GM21717 (cell line): ENCODE results near the gene CFAP73.
"Not testable (repeated sequence)": the region's sequence is repeated elsewhere in the genome, so short reads cannot be mapped to it uniquely, and the experiment has no call there.

Source experiments
- ATAC-seq: cut with Tn5 transposase; IDR thresholded peaks from one replicate; pipeline ENCODE4 v1.9.1; 2021; ENCODE audit warnings: mild to moderate bottlenecking, moderate library complexity; ENCODE audit not compliant: unreplicated experiment

Gene CFAP73

DNA sequence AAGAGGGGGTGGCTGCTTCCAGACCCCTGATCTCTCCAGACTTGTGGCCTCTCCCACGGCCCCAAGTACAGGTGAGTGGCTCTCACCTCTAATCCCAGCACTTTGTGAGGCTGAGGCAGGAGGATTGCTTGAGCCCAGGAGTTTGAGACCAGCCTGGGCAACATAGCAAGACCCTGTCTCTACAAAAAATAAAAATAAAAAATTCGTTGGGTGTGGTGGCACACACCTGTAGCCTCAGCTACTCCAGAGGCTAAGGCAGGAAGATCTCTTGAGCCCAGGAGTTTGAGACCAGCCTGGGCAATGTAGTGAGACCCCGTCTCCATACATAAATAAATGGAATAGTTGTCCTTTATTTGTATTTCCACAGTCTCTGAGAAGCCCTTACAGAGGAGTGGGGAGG, 7.8 kb upstream of the CFAP73 start:
- ATAC-seq, result not testable (repeated sequence)

DNA sequence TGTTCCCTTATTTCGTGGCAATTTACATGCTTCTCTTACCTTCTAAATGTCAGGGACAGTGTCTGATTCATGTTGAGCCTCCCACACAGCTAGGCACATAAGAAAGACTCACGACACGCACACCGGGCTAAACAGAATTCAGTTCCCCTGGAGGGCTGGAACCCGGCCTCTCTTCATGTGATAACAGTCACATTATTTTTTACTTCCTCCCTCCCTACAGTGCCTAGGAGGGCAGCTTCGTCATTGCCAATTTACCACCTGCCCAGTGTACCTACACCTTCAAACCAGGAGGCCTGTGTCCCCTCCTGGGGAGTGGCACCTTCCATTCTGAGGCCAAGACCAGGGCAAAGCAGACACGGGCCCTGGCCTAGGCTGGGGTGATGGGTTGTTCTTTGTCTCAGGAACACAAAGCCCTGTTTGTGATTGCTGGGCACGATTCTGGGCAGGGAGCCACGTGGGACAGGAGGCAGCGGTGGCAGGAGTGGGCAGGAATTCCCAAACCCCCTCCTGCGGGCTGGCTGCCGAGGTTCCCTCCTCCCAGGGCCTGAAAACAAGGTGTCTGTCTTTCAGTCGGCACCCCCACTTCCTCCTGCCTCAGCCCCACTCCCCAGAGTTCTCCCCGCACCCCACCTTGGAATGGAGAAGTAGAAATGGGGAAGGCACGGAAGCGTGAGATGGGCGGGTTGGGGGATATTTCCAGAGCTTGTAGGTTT, 7.2 kb upstream of the CFAP73 start:
- ATAC-seq, result no peak

DNA sequence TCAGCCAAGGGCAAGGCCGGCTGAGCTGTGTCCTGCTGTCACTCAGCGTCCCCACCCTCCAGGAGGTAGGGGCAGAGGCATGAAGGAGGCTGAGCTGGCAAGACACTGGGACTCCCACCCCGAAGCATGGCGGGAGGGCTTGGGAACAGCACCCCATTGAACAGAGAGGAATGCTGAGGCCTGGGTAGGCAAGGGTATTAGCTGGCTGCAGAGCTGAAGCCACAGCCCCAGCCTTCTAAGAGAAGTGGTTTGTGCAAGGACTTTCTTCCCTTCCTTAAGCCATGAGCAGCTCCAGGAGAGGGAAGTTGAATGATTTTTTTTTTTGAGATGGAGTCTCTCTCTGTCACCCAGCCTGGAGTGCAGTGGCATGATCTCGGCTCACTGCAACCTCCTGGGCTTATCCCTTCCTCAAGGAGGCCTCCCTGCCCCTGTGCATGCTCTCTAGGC, 6.6 kb upstream of the CFAP73 start:
- ATAC-seq, result no peak

DNA sequence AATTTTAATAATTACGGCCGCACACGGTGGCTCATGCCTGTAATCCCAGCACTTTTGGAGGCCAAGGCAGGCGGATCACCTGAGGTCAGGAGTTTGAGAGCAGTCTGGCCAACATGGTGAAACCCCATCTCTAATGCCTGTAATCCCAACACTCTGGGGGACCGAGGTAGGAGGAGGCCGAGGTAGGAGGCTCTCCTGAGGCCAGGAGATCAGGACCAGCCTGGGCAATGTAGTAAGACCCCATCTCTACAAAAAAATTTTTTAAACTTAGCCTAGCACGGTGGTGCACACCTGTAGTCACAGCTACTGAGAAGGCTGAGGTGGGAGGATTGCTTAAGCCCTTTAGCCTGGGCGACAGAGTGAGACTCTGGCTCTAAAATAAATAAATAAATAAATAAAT, 5.6 kb upstream of the CFAP73 start:
- ATAC-seq, result no peak

DNA sequence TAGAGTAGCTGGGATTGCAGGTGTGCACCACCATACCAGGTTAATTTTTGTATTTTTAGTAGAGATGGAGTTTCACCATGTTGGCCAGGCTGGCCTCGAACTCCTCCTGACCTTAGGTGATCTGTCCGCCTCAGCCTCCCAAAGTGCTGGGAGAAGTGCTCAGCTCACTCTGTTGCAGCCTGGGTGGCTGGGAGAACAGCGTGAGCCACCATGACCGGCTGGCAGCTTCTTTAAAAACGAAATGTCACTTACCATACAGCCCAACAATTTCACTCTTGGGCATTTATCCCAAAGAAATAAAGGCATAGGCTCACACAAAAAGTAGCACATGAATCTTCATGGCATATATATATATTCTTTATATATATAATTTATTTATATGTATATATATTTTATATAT, 4.7 kb upstream of the CFAP73 start:
- no peak for ATAC-seq

DNA sequence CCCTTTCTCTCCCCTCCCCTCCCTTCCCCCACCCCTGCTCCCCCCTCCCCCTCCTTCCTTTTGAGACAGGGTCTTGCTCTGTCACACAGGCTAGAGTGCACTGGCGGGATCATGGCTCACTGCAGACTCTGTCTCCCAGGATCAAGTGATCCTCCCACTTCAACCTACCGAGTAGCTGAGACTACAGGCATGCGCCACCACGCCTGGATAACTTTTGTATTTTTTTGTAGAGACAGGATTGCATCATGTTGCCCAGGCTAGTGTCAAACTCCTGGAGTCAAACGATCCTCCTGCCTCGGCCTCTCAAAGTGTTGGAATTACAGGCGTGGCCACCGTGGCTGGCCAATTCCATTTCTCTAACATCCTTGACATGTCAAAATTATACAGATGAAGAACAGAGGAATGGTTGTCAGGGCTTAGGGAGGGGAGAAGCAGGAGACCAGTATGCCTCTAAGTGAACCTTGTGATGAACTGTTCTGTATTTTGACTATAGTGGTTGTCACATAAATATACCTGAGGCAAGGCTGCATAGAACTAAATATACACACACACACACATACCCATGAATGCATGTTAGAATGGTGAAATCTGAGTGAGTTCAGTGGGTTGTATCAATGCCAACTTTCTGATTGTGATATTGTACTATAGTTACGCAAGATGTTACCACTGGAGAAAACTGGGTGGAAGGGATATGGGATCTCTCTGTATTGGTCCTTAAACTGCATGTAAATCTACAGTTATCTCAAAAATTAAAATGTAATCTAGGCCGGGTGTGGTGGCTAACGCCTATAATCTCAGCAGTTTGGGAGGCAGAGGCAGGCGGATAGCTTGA, 3.6 kb upstream of the CFAP73 start:
- ATAC-seq, result no peak

DNA sequence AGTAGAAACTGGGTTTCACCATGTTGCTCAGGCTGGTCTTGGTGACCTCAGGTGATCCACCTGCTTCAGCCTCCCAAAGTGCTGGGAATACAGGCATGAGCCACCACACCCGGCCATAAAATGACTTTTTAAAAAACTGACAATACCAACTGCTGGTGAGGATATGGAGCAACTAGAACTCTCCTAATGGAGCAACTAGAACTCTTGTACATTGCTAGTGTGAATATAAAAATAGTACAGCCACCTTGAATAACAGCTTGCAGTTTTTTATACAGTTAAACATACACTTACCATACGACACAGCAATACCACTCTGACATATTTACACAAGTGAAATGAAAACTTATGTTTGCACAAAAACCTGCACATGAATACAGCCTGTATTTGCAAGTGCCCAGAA, 2.5 kb upstream of the CFAP73 start:
- no peak for ATAC-seq

DNA sequence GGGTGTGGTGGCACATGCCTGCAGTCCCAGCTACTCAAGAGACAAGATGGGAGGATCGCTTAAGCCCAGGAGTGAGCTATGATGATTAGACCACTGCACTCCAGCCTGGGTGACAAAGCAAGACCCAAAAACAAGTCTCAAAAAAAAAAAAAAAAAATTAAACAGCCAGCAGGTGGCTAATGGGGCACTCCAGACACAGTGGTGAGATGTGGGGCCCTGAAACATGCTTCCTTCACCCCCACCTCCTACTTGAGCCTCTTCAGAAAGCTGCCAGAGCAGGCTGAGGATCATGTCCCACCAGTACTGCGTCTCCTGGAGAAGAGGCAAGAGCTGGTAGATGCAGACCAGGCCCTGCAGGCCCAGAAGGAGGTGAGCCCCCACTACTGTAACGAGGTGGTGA, 2.1 kb downstream of the CFAP73 start:
- ATAC-seq, result no peak

DNA sequence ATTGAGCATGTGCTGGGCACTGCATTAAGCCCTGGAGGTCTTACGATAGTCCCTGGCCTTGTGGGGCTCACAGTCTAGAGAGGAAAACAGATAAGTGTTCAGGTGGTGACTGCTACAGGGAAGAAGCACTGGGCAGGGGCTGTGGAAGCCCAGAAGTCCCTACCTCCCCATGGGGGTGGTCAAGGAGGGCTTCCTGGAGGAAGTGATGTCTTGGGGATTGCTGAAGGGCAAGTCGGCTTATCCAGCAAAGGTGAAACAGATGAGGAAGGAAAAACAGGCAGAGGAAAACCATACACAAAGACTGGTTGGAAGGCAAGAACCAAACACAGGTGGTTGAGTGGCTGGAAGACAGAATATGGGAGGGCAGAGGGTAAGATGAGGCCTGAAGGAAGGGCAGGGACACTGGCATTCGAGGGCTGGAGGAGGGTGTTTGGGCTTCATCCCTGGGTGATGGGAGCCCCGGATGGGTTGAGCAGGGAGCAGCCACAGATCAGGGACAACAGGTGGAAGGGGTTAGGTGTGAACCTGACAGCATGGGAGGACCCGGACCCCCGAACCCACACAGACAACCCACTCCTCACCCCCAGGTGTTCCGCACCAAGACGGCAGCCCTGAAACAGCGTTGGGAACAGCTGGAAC, 2.8 kb downstream of the CFAP73 start:
- no peak for ATAC-seq

DNA sequence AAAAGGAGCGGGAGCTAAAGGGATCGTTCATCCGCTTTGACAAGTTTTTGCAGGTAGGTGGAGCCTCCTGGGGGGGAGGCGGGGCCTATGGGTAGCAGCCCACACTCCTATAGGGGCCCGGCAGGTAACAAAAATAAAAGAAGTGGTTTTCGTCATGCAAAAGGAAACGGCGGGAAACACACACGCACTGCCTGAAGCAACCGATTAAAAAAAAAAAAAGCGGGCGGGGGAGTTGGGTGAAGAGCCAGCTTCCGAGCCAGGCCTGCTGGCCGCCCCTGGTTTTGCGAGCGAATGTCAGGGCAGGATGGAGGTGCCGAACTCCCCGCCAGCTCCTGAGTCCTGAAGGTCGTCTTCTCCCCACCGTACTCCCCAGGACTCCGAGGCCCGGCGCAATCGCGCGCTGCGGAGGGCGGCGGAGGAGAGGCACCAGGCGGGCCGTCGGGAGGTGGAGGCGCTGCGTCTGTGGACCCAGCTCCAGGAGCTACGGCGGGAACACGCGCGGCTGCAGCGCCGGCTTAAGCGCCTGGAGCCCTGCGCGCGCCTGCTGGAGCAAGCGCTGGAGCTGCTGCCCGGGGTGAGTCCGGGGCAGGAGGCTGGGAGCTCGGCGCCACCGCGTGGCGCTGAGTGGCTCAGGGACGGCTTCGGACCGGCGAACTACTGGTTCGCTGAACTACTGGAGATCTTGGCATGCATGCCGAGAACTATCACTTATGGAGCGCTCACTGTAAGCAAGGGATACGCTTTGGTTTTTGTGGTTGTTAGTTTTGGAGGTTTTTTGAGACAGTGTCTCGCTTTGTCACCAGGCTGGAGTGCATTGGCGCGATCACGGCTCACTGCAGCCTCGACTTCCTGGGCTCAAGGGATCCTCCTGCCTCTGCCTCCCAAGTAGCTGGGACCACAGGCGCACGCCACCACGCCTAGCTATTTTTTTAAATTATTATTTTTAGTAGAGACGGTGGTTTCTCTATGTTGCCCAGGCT, 3.6 kb downstream of the CFAP73 start:
- no peak for ATAC-seq

DNA sequence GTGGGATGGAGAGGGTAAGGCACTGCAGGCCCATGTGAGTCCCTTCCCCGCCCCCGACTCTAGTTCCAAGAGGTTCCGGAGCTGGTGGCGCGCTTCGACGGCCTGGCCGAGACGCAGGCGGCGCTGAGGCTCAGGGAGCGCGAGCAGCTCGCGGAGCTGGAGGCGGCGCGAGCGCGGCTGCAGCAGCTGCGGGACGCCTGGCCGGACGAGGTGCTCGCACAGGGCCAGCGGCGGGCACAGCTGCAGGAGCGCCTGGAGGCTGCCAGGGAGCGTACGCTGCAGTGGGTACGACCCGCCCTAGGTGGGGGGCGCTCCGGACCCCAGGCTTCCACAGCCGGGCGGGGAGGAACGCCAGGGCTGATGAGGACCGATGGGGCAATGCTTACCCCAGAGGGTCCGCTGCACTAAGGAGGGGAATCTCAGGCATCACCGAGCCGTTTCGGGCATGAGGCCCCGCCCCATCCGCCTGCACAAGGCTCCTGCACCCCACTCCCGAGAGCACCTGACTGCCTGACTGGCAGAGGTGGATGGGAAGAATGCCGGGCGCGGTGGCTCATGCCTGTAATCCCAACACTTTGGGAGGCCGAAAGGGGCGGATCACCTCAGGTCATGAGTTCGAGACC, 4.9 kb downstream of the CFAP73 start:
- no peak for ATAC-seq

DNA sequence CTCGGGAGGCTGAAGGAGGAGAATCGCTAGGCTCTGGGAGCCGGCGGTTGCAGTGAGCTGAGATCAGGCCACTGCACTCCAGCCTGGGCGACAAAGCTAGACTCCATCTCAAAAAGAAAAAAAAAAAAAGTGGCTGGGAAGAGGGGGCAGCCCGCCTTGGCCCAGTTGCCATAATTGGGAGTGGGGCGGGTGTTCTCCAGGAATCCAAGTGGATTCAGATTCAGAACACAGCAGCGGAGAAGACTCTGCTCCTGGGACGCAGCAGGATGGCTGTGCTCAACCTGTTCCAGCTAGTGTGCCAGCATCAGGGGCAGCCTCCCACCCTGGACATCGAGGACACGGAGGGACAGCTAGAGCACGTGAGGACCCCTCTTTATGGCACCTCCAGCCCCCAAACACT, 5.5 kb downstream of the CFAP73 start:
- no peak for ATAC-seq

DNA sequence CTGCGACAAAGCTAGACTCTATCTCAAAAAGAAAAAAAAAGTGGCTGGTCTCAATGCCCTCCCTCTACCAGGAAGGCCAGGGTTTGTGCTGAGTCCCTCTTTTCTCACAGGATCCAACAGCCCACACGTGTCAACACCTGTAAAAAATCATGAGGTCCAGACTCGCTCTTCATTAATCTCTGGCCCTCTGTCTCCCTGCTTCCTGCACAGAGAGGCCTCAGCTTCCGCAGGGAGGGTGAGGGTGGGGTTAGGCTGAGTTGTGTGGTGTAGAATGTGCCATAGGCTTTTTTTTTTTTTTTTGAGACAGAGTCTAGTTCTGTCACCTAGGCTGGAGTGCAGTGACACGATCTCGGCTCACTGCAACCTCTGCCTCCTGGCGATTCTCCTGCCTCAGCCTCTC, 6.1 kb downstream of the CFAP73 start:
- ATAC-seq, result no peak

DNA sequence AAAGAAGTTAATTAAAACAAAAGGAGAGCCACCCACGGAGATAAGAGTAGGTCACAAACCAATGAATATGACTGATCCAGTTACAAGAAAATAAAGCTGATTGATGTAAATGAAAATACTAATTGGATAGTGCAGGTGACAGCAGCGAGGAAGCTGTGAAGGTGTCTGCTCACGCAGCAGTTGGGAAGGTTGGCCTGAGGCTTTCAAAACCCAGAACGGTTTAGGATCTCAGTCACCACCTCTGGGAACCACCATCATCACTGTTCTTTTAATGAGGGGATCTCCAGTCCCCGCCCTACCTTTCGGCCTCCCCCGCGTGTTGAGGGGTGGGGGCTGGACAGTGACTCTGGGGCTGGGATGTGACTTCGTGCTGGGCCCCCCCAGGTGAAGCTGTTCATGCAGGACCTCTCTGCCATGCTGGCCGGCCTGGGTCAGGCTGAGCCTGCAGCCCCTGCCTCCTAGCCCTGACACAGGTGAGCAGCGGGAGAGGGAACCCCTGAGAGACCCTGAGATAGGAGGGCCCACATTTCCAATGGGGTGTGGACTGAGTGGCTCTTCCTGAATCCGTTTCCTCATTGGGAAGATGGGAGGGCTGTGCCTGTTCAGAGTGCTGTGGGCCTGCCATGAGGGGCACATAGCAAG, 7.8 kb downstream of the CFAP73 start:
- no peak for ATAC-seq

DNA sequence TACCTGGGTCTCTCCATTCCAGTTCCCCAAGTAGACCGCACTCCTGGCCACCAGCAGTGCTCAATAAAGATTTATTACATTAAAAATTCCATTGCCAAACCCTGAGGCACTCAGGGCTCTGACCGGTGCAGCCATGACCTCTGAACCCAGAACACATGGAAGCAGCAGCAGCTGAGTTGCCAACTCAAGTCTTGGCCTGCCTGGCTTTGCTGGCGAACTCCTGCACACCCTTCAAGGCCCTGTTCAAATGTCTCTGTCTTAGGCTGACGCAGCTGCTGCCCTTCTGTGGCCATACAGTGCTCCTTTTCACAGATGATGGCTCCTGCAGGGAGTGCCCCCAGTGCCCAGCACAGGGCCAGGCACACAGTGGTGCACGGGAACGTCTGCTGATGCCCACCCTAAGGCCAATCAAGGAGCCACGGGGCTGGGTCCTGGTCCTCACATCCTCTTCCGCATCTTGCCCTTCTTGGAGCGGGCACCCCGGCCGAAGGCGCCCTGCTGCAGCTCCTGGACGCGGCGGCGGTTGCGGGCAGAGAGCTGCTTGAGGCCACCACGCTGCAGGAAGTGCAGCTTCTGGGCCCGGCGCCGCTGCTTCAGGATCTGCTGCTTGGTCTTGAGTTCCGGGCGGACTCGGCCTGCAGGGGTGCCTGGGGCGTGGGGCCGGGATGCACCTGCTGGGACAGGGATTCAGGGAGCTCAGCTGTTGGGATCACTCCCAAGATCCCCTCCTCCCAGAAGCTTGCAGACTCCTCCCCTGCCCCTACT, 9.1 kb downstream of the CFAP73 start:
- ATAC-seq, result no peak

DNA sequence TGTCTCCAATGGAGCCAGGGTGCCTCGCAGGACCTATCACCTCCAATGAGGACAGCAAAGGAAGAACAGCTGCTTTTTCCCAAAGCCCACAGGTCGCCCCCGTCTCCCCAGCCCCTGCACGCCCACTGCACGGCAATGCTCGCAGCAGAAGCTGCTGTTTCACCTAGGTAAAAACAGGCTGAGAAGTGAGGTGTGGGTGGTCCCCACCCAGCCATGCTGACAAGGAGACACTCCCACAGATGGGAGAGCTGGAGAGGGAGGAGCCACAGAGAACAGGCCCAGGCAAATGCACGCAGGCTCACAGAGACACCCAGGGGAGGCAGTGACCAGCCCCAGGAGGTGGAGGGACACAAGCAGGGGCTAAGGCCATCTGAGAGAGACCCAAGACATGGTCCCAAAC, 10.4 kb downstream of the CFAP73 start:
- ATAC-seq, result no peak

DNA sequence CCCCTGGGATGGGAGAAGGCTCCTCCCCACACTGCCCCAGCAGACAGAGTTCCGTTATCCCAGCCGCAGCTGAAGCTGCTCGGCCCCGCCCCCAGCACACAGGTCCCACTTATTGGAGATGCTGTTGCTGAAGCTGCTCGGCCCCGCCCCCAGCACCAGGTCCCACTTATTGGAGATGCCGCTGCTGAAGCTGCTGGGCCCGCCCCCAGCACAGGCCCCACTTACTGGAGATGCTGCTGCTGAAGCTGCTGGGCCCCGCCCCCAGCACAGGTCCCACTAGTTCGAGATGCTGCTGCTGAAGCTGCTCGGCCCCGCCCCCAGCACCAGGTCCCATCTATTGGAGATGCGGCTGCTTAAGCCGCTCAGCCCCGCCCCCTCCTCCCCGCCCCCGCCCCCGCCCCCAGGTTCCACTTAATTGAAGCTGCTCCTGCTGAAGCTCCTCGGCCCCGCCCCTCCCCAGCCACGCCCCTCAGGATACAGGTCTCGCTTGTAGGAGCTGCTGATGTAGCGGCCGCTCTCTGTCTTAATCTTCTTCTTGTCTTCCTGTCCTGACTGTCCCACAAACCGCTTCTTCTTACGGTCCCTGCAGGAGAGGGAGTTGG, 12.0 kb downstream of the CFAP73 start:
- ATAC-seq, result no peak

DNA sequence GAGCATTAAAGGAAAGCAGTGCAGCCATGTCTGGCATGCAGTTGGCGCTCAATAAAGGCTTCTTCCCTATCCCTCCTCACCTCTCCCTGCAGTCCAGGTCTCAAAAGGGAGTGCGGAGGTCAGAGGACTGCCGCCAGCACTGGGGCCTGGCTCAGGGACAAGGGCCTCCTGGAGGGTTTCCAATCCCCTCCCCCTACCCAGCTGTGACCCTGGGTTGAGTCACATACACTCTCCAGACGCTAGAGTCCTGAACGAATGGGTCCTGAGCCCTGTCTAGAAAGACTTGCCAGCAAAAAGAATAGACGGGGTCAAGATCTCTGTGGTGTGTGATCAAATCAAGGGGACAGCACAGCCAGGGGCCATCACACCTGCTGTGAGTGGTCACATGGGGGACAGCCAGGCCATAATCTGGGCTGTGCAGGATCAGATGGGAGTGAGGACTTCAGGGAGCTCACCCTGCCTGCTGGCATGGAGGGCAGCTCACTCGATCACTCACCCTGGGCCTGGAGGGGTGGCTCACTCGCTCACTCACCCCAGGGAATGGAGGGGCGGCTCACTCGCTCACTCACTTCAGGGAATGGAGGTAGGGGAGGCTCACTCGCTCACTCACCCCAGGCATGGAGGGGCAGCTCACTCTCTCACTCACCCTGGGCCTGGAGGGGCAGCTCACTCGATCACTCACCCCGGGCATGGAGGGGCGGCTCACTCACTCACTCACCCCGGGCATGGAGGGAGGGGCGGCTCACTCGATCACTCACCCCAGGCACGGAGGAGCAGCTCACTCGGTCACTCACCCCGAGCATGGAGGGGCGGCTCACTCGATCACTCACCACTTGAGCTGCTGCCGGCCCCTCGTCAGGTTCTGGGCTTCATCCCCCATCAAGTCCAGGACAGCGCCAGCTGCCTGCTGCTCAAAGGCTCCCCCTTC, 12.8 kb downstream of the CFAP73 start:
- ATAC-seq, result no peak
